Activated naive CD4-positive, alpha-beta T cell treated with anti-CD3 and anti-CD28 coated beads, Interleukin-2, amount 10 ng/mL, durations not matched to agents 5 hours and 36 hours (primary cell): ENCODE data around the gene PNMA8C. TPM values are rescaled to one million over a fixed set of nuclear protein-coding genes. Genes with fewer than 3 reads are reported as not detected.

ENCODE experiments used
- total RNA-seq, 2 experiments: library from RNA; stranded (reverse); gene quantifications; one replicate each; pipeline ENCODE4 v1.2.3, GENCODE V29; 2021

Gene PNMA8C
- total RNA-seq = not detected

DNA sequence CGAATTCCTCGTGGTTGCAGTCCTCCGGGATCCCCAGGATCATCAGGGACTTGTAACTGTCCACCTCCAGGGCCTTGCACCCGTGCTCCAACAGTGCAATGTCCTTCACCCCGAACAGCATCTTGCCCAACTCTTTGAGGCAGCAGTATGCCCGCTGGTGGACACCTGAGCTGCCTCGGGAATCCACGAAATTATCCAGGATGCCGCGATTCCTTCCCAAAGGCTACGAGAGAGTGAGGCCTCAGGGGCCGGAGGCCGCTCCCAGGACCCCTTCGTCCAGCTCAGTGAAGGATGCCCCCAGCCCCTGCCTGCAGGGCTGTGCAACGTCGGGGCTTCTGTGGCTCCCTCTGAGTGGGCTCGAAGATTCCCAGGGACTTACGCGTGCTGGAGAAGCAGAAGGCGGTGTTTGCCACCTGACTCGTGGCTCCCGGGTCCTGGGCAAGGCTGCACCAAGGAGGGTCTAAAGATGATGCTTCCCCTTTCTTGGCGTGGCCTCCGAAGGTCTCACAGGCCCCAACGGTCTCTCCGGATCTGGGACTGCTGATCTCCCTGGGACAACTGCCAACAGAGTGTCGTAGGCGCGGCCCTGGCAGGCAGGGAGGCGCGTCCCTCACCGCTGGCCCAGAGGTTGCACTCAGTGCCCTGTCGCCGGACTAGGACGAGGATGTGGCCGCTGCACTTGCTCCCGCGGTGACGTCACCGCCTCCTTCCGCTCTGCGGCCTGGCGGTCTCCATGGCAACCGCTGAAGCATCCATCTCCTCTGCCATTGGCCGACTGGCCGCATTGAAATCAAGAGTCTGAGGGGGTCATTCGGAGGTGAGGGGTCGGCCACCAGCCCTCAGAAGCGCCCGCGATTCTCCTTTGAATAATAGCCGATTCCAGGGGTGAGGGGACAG is at the start of gene PNMA8C:
Gene PNMA8C (minus strand): TSS at position 698 of the 897 bp plus-strand sequence. CDS start 577 bp downstream, at position 121.

DNA sequence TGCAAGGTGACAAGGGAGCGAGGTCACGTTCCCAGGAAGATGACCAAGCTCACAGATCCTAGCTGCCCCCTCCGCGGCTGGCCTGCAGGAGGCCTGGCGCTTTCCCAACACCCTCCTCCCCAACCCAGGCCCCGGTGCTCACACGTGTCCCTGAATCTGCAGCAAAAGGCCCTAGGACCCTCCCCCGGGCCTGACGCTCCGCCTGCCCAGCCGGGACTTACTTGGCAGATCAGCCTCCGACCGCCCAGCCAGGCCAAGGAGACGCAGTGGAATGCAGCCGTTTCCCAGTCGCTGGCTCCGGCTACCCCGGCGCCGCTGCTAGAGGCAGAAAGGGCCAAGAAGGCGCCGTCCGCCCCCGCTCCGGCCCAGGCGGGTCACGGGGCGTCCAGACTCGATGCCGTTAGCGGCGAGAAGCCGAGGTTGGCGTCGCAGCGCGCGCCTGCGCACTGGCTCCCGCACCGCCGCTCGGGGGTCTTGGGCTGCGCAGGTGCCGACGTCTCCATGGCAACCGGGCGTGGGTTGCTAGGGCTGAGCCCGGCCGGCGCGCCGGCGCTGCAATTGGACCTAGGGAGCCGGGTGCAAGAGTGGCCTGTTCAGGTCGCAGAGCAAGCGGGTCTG is 42.5 kb upstream of the PNMA8C start, which contains the start of gene PNMA8A:
Gene PNMA8A (minus strand): TSS at position 448 of the 618 bp plus-strand sequence. CDS start 528 bp downstream, outside the sequence.

DNA sequence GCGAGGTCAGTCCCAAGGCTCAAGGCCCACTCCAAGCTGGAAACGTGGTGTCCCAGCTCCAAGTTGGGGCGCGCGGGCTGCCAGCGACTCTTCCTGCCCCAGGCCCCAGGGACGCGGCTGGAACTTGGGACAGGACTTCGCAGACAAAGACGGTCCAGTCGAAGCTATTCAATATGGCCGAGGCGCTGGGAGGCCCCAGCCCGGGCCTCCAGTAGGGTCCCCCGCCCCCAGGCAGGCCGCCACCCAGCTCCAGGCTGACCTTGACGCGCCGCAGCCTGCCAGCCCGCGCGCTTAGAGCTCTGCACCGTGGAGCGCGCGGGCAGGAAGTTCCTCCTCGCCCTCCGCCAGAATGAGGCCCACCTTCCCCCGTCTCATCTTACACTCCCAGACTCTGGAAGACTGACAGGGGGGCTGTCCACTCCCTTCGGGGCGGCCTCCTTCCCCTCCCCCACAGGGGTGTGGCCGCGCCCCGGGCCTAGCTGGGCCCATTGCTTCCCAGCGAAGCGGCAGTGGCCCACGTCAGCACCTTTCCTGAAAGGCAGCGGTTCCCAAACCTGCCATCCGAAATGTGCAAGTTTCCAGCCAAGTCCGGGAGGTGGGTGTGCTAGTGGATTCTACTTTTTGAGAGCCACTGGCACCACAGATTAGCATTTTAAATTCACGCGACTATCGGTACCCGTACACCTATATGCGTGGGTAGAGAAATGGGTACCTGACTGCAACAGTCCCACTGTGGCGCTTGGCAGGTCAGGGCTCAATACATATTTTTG is 15.3 kb downstream of the PNMA8C start, which contains the start of gene CCDC8:
Gene CCDC8 (minus strand): TSS at position 303 of the 770 bp plus-strand sequence. CDS start 754 bp downstream, outside the sequence.

Other genes with a start within 250 kb of the PNMA8C start
- not detected for gene IGFL1, start 199.2 kb downstream of the PNMA8C start, total RNA-seq
- gene HIF3A, start 131.9 kb downstream of the PNMA8C start, total RNA-seq = not detected
- gene PPP5C, start 81.8 kb downstream of the PNMA8C start, total RNA-seq = 10 to 100 TPM; 82.5 to 86.9 TPM
- gene CCDC8, start 15.4 kb downstream of the PNMA8C start, total RNA-seq = not detected
- gene PNMA8A, start 42.6 kb upstream of the PNMA8C start, total RNA-seq = under 1 TPM; 0.29 to 0.63 TPM
- under 1 TPM; 0.24 to 0.25 TPM for gene PNMA8B, start 66.9 kb upstream of the PNMA8C start, total RNA-seq
- 100 to 1,000 TPM; 417 to 425 TPM for gene CALM3, start 172.4 kb upstream of the PNMA8C start, total RNA-seq
- 10 to 100 TPM; 12.5 to 13.9 TPM for gene PTGIR, start 196.2 kb upstream of the PNMA8C start, total RNA-seq
- gene GNG8, start 207.3 kb upstream of the PNMA8C start, total RNA-seq = 1 to 10 TPM; 2.1 to 2.4 TPM
- under 1 TPM; 0.38 to 0.41 TPM for gene DACT3, start 232.2 kb upstream of the PNMA8C start, total RNA-seq